Body of pancreas (tissue), 4 donors: ENCODE data around the gene PRIMA1. TPM values are rescaled to one million over a fixed set of nuclear protein-coding genes. Genes with fewer than 3 reads are reported as not detected.

ENCODE experiments used
- ATAC-seq: fragments of 150-250 bp; one replicate; pipeline ENCODE4 v1.9.1; 2016
- DNase-seq, 4 donors: peaks; one replicate each; pipeline ENCODE4 v3.0.0-alpha.2; 2019
- H3K27ac ChIP-seq, 4 donors: fragments of 200-600 bp; sonication (generic); 1 replicate in 3 of 4; 2 replicates in 1 of 4; pipeline versions ENCODE4 v1.5.1 to v1.6.1; 2016 to 2019; ENCODE audit warnings: mild to moderate bottlenecking in 1 of 4, mixed read lengths in 1 of 4, moderate library complexity in 1 of 4
- H3K27me3 ChIP-seq, 2 donors: fragments of 200-600 bp; sonication (generic); one replicate each; pipeline ENCODE4 v1.6.0; 2016; ENCODE audit warnings: mild to moderate bottlenecking in 1 of 2
- H3K36me3 ChIP-seq, 2 donors: fragments of 200-600 bp; sonication (generic); replicated peaks in 1 of 2; 2 replicates each; pipeline ENCODE4 v1.5.1; 2016; ENCODE audit warnings: low read depth in 2 of 2; ENCODE audit not compliant: insufficient read depth in 1 of 2
- H3K4me1 ChIP-seq: fragments of 200-600 bp; sonication (generic); one replicate; pipeline ENCODE4 v1.6.0; 2016
- H3K4me3 ChIP-seq, 2 donors: fragments of 200-600 bp; sonication (generic); 1 replicate in 1 of 2; 2 replicates in 1 of 2; pipeline ENCODE4 v1.5.1; 2016 to 2019
- H3K9me3 ChIP-seq, 3 donors: fragments of 200-600 bp; sonication (generic); 1 replicate in 2 of 3; 2 replicates in 1 of 3; pipeline ENCODE4 v1.5.1; 2016
- POLR2A ChIP-seq, 3 donors: fragments of 450-650 bp; IDR thresholded peaks; one replicate each; pipeline ENCODE4 v1.6.1; 2016; ENCODE audit warnings: antibody characterized with exemption in 3 of 3, mild to moderate bottlenecking in 2 of 3
- WGBS, 2 donors: methylation state at CpG; one replicate each; pipeline ENCODE4 v1.1.5; 2017; 5-methylcytosine and 5-hydroxymethylcytosine counted together
- intact Hi-C: fragments of 100-400 bp; cut with DNase I; formaldehyde crosslinking; loops from one replicate; pipeline ENCODE4 v1.15.1; 2023
- total RNA-seq, 2 donors: library from RNA; depleted of rRNA; stranded (reverse); fragments of >200 nt; gene quantifications; one replicate each; pipeline ENCODE4 v1.1.0, GENCODE V29; 2016
- TF ChIP-seq, protein P1 (sequence below), 7 experiments: fragments of 450-650 bp in 4 of 7; fragments of 200-600 bp in 3 of 7; sonication (generic) in 3 of 7; IDR thresholded peaks; one replicate each; pipeline ENCODE4 v1.5.1; 2016 to 2019; ENCODE audit warnings: antibody characterized with exemption in 7 of 7

Gene PRIMA1
- total RNA-seq, 2 donors from 2014 or later = 0.26 to 0.33 TPM

DNA sequence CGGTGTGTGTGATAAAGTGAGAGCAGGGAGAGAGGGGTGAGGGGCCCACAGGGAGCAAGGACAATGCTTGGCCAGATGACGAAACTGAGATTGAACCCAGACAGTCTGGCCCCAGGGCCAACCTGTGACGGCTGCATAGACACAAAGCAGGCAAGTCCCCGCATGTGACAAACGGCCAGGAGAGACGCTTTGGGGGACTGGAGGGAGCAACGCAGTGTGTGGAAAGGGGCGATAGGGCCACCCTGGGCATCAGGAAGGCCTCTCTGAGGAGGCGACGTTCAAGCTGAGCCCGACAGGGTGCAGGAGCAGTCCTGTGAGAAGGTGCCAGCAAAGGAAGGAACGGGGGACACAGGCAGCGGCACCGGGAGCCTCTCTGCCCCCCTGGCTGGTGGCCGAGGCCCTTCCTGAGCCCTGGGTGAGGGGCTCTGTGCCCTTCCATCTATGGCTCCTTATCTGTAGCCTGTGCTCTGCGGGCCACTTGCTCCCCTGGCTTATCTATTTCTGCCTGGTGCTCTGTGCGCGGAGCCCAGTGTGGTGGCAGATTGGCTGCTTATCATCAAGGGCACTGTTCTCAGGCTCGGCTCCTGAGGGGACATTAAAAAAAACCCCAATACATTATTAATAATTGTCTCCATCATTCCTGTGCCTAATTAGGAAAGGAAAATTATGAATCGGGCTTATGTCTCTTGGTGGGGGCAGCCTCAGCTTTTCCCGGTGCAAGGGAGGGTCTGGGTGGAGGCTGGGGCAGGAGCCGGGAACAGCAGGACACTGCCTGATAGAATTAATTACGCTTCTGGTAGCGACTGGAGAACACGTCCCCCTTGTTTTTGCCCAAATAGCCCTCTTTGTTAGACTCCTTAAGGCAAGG lies 39.8 kb downstream of the PRIMA1 start:
- Histone ChIP-seq H3K4me1 (no peaks in the 10 kb centered on the region), H3K27me3 (no peaks in the 10 kb centered on the region), H3K27ac (no peak overlapping the region), H3K4me3 (no peak overlapping the region), H3K36me3 (no peaks in the 10 kb centered on the region), H3K9me3 (no peaks in the 10 kb centered on the region)
- TF ChIP-seq POLR2A (IDR thresholded peaks at IDR 0.05) = no peak
- TF ChIP-seq, protein P1, sequence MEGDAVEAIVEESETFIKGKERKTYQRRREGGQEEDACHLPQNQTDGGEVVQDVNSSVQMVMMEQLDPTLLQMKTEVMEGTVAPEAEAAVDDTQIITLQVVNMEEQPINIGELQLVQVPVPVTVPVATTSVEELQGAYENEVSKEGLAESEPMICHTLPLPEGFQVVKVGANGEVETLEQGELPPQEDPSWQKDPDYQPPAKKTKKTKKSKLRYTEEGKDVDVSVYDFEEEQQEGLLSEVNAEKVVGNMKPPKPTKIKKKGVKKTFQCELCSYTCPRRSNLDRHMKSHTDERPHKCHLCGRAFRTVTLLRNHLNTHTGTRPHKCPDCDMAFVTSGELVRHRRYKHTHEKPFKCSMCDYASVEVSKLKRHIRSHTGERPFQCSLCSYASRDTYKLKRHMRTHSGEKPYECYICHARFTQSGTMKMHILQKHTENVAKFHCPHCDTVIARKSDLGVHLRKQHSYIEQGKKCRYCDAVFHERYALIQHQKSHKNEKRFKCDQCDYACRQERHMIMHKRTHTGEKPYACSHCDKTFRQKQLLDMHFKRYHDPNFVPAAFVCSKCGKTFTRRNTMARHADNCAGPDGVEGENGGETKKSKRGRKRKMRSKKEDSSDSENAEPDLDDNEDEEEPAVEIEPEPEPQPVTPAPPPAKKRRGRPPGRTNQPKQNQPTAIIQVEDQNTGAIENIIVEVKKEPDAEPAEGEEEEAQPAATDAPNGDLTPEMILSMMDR (IDR thresholded peaks at IDR 0.05) = no peak
- intact Hi-C loops = no loop called here
- whole genome bisulfite sequencing, 2 donors = 36 to 46% methylated on average over 18 to 23 of the region's 25 CpGs
- no peak for DNase-seq
- no peak for ATAC-seq

DNA sequence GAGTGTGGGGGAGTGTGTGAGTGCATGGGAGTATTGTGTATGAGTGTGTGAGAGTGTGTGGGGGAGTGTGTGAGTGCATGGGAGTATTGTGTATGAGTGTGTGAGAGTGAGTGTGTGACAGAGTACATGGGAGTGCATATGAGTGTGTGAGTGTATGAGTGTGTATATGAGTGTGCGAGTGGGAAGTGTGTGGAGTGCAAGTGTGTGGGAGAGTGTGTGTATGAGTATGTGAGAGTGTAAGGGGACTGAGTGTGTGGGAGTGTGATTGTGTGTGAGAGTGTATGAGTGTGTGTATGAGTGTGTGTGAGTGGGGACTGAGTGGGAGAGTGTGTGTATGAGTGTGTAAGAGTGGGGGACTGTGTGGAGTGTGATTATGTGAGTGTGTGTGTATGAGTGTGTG lies 40.7 kb downstream of the PRIMA1 start:
- TF ChIP-seq POLR2A (IDR thresholded peaks at IDR 0.05) = no peak
- TF ChIP-seq, protein P1 (IDR thresholded peaks at IDR 0.05) = no peak
- H3K27ac ChIP-seq = no peak overlapping the region
- no peak overlapping the region for H3K4me3 ChIP-seq
- intact Hi-C loops = no loop called here
- H3K9me3 ChIP-seq = no peaks in the 10 kb centered on the region
- WGBS, 2 donors = 76 to 87% methylated on average over 1 of the region's 1 CpG
- DNase-seq (no peak), ATAC-seq (no peak)
- no peaks in the 10 kb centered on the region for H3K27me3 ChIP-seq
- H3K4me1 ChIP-seq = no peaks in the 10 kb centered on the region
- no peaks in the 10 kb centered on the region for H3K36me3 ChIP-seq

DNA sequence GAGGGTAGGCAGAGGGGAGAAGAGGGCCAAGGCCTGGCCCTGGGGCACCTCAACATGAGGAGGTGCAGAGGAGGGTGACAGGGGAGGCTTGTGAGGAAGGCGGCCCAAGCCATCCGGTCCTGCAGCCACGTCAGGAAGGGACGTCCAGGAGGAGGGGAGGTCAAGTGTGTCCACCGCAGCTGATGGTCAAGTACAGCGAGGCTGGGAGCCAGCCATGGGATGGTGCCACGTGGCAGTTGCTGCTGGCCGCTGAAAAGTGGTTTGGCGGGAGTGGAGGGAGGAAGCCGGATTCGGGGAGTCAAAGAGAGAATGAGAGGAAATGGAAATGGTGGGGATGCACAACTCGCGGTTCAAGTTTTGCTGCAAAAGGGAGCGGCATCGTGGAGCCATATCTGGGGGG lies 41.2 kb downstream of the PRIMA1 start:
- 67 to 70% methylated on average over 15 of the region's 15 CpGs for WGBS, 2 donors
- ATAC-seq (no peak), DNase-seq (no peak)
- intact Hi-C loops = no loop called here
- H3K27ac ChIP-seq = no peak overlapping the region
- no peaks in the 10 kb centered on the region for H3K4me1 ChIP-seq
- no peaks in the 10 kb centered on the region for H3K27me3 ChIP-seq
- H3K4me3 ChIP-seq = no peak overlapping the region
- H3K36me3 ChIP-seq = no peaks in the 10 kb centered on the region
- no peaks in the 10 kb centered on the region for H3K9me3 ChIP-seq
- no peak for TF ChIP-seq POLR2A (IDR thresholded peaks at IDR 0.05)
- TF ChIP-seq, protein P1 (IDR thresholded peaks at IDR 0.05) = no peak

DNA sequence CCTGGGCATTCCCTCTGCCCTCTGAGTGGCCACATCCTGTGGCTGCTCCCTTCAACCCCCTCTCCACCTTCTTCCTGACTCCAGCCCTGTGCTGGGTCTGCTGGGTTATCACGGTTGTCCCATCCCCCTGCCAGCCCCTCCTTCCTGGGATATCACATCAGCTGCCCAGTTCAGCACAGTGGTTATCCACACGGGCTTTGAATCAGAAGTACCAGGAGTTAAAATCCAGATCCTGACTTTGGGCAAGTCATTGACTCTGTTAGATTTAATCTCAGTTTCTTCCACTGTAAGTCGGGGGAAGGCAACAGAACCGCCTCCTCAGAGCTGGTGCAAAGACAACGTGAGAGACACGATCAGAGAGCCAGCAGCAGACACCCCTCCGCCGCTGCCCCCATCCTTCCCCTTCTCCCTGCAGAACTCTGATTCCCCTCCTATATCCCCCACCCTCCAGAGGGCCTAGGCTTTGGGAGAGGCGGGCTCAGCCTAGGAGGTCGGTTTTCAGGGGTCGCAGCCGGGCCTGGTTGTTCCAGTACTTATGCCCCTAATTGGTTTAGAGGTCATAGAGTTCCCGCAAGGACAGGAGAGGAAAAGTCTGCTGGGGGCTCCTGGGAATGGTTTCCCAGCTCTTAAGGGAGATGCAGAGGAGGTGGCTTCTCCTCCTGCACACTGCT lies 42.5 kb downstream of the PRIMA1 start:
- ATAC-seq (no peak), DNase-seq (no peak)
- TF ChIP-seq POLR2A (IDR thresholded peaks at IDR 0.05) = no peak
- TF ChIP-seq, protein P1 (IDR thresholded peaks at IDR 0.05) = no peak
- no peaks in the 10 kb centered on the region for H3K9me3 ChIP-seq
- H3K36me3 ChIP-seq = no peaks in the 10 kb centered on the region
- WGBS, 2 donors = 56 to 64% methylated on average over 9 to 13 of the region's 13 CpGs
- H3K27me3 ChIP-seq = no peaks in the 10 kb centered on the region
- no peak overlapping the region for H3K4me3 ChIP-seq
- no peak overlapping the region for H3K27ac ChIP-seq
- H3K4me1 ChIP-seq = no peaks in the 10 kb centered on the region
- intact Hi-C loops = no loop called here
